RPMI7951 (cell line): Measurements from ENCODE around the gene FNIP2. TPM values are rescaled to one million over a fixed set of nuclear protein-coding genes. Genes with fewer than 3 reads are reported as not detected.
"Not testable (repeated sequence)": the region's sequence is repeated elsewhere in the genome, so short reads cannot be mapped to it uniquely, and the experiment has no call there.

Experiments used
- DNase-seq: peaks from one replicate; pipeline ENCODE4 v3.0.0-alpha.2; 2012; ENCODE audit warnings: low read depth
- total RNA-seq: library from RNA; depleted of rRNA; stranded (reverse); fragments of >200 nt; shearing (Covaris generic); gene quantifications from 2 replicates; pipeline ENCODE4 v1.2.3, GENCODE V29; 2014

FNIP2 gene
- total RNA-seq, 1 experiment from 2014 or later, result 10.0 TPM

DNA sequence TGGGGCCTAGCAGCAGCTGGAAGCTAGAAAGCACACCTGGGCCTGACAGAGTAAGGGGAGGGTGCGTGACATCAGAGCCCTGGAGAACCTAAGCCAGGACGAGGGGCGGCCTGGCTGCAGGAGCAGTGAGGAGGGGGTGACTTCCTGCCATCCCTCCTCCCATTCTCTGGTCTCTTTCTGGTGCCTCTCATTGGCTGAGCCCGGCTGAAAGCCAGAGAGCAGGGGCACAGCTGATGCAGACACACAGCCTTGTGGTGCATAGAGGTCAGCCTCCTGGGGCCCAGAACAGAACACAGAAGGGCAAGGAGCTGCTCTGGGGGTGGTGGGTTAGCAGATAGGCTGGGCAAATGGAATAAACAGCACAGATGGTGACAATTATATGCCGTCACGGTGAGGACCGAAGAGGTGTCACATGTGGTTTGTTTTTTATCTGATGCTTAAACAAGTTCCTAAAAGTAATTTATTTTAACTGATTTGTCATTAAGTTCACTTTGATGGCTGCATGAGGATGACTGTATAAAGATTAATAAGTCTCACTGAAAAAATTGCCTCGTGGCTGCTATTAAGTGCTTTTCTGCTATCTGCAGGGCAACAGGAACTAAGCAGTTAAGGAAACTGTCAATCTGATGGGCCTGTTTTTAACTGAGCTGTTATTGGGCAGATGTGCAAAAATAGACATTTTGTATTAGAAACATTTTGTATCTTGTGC, 102.0 kb downstream of the FNIP2 start:
- DNase-seq, result no peak

DNA sequence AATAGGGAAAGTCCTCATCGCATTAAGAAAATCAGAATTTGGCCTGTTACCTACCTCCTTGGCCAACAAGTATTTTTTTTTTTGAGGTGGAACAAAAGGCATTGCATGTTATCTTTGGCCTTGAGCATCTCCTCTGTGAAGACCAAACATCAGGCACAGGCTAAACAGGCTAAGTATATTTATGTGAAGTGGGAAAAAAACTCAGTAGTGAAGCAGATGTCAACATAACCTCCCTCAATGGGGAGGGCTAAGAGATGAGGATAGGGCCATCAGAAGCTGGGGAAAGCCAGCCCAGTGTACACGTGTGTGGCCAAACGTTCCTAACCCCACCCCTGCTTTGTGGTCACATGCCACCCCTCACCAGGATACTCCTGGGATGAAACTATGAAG, 102.5 kb downstream of the FNIP2 start:
- DNase-seq, result no peak

DNA sequence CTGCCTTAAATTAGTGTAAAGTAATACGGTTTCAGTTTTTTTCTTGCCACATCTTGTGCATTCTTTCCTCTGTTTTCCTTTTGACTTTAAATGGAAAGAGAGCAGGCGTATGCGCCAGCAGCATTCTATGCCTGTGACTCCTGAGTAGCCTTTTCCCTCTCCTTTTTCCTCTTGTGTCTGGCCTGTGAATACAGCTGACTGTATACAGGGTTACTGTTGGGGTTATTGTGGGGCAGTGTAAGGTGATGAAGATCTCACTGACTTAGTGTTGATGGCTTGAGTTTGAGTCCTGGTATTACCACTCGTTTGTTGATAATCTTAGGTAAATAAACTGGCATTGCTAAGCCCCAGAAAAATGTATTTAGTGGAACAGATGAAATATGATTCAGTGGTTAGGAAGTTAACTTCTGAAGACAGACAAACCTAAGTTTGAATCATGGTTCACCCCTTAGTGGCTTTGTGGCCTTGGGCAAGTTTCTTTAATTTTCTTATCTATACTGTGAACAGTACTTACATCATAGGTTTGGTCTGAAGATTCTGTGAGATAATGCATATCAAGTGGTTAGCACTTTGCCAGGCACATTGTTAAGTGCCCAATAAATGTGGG, 105.1 kb downstream of the FNIP2 start:
- peak; percentile 59 for DNase-seq

DNA sequence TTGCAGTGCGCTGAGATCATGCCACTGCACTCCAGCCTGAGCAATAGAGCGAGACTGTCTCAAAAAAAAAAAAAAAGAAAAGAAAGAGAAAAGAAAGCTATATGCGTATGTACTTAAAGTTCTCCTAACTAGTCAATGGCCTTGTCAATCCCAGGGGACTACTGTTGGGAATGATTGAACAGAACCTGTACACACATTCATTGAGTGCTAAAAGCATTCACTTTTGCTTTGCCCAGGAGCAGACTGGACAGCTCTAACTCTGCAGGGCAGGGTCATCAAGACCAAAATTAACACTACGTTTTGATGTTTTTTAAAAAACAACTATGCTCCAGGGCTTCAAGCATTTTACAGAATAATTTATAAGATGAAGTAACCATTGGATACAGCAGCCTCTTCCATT, 106.2 kb downstream of the FNIP2 start:
- no peak for DNase-seq

DNA sequence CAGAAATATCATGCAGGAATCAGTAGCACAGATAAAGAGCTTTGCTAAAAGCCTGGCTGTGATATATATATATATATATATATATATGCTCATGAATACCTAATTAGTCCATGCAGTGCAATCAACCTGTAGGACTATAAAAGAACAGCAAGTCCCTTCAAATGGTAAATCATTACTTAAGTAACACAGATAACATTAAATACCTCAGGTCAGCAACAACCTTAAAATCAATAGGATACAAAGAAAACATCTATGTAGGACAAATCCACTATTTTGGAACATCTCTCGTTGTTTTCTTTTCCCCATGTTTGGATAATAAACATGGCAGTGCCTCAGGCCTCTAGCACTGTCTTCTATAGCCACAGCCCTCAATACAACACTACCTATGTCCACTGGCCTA, 106.6 kb downstream of the FNIP2 start:
- DNase-seq, result no peak

DNA sequence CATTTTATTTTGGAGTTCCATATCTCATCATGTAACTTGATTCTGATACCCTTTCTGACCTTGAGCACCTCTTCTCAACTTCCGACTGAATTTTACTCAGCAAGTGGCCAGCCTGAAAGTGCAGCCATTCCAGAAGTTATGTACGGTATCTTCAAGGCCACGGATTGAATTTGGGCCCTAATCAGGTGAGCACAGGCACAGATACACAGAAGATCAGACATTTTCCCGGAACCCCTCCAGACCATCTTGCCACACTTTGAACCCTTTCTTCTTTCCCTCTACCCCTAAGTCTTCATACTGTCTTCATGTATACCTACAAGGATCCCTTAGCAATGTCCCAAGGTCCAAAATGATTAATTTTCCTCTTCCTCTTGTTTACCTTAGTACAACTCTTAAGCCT, 108.2 kb downstream of the FNIP2 start:
- DNase-seq, result no peak

DNA sequence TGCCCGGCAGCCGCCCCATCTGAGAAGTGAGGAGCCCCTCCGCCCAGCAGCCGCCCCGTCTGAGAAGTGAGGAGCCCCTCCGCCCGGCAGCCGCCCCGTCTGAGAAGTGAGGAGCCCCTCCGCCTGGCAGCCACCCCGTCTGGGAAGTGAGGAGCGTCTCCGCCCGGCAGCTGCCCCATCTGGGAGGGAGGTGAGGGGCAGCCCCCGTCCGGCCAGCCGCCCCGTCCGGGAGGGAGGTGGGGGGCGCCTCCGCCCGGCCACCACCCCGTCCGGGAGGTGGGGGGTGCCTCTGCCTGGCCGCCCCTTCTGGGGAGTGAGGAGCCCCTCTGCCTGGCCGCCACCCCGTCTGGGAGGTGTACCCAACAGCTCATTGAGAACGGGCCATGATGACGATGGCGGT, 113.3 kb downstream of the FNIP2 start:
- DNase-seq, result not testable (repeated sequence)

DNA sequence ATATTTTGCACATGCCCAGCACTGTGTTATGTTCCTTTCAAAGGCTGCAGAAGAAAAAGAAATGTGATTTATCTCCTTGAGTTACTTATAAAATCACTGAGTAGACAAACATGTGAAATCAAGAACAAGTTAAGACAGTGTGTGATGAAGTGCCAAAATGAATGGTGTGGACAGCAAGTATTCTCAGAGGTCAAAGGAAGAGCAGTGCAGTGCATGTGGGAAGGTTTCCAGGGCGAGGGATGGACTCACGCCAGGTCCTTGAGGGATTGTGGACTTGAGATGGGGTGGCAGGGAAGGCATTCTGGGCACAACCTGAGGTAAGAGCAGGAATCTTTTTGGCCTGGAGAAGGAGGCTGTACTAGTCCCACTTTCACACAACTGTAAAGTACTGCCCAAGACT, 115.5 kb downstream of the FNIP2 start:
- DNase-seq, result peak; percentile 17

DNA sequence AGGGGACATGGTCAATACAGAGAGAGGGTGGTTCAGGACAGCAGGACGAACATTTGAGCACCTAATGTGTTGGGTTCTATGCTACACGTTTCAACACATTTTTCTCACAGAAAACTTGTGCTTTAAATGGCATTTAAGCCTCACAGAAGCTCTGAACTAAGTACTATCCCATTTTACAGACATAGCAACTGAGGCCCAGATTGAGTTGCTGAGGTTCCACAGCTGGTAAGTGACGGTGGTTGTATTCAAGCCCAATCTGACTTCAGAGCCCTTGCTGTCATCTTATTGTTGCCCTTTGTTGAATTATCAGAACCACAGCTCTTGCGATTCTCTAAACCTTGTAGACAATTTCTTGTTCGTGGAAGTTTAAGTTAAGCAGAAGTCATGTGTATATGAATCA, 116.7 kb downstream of the FNIP2 start:
- DNase-seq, result no peak

DNA sequence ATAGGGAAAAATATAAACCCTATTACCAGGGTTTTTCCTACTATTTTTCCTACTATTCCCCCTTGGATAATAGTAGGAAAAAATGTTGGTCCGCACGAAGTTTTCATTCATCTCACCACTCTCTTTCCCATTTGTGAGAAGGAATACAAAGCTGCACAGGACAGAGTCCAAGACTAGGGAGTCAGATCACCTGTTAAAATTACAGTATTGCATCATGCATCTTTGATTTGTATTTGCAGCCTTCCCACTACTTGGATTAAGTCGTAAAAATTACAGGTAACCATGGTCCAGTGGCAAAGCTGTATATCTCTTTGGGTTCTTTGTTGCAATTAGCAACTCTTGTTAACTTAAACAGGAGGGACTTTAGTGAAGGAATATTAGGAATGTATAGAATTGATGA, 121.5 kb downstream of the FNIP2 start:
- no peak for DNase-seq

DNA sequence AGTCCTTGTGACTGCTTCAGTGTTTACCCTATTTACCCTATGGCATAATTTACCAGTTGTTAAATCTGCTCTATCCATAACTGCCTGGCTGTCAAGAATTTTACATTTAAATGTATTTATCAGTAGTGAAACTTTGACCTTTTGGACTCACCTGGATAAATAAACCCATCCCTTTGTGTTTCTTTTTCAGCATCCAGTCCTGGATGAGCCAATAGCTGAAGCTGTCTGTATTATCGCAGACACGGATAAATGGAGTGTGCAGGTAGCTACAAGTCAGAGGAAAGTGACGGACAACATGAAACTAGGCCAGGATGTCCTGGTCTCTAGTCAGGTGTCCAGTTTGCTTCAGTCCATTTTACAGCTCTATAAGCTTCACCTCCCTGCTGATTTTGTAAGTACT, 122.4 kb downstream of the FNIP2 start:
- DNase-seq, result no peak

DNA sequence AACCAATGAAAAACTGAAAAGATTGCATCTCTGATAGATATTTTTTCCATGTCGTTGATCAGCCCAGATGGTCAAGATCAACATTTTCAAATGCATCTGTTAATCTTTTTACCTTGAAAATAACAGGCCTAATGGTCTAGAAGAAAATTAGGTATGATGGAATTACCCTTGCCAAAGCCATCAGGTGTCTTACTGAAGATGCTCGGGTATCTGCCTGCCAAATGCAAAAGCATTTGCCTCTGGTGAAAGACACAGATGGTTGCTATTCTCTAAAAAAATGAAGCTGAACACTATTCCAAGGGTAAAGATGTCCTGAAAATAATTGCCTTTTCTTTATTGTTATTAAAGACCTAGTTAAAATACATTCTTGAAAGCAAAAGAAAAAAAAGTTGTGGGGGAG, 126.0 kb downstream of the FNIP2 start:
- no peak for DNase-seq

DNA sequence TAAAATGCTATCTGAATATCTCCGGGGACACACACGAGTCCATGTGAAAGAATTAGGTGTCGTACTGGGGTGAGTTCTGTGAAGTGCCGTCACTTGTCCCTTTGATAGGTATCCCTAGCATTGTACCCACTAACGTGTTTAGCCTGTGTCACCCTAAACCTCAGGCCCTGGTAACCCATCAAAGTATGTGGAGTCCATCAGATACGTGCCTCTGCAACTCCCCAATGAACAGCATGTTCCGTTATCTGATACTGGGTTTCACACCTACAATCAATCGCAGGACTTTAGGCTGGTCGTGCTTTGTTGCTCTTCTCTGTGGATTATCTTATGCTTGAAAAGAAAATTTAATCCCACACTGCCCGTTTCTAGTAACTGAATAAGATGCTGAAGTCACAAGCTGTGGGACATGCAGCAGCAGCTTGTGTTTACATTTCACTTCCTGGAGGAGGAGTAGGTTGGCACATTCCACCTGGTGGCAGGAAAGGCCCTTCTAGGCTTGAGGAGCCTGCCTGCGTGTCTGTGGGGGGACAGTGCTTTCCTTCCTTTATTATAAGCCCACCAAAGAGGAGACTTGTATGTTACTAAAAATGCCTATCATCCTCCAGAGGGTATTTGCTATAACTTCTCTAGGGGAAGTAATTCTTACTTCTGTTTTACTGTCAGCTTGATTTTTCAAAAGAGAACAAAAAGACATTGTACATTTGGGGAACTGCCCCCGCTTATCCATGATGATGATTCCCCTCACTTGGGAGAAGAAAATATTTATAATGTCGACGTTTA, 127.2 kb downstream of the FNIP2 start:
- DNase-seq, result no peak

DNA sequence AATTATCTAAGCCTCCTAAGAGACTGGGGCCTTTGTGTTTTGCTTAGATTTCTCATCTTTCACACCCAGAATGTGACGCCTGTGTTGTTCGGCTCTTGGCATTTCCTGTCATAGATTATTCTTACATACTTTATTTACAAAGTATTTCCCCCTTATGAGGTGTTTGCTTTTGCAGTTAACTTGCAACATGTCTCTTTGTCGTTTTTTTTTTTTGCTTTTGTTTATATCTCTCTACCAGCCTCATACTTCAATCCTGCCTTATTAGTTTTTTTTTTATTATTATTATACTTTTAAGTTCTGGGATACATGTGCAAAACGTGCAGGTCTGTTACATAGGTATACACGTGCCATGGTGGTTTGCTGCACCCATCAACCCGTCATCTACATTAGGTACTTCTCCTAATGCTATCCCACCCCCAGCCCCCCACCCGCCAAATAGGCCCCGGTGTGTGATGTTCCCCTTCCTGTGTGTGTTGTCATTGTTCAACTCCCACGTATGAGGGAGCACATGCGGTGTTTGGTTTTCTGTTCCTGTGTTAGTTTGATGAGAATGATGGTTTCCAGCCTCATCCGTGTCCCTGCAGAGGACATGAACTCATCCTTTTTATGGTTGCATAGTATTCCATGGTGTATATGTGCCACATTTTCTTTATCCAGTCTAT, 127.9 kb downstream of the FNIP2 start:
- not testable (repeated sequence) for DNase-seq

DNA sequence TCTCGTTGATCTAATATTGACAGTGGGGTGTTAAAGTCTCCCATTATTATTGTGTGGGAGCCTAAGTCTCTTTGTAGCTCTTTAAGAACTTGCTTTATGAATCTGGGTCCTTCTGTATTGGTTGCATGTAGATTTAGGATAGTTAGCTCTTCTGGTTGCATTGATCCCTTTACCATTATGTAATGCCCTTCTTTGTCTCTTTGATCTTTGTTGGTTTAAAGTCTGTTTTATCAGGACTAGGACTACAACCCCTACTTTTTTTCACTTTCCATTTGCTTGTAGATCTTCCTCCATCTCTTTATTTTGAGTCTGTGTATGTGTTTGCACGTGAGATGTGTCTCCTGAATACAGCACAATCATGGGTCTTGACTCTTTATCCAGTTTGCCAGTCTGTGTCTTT, 131.6 kb downstream of the FNIP2 start:
- not testable (repeated sequence) for DNase-seq

DNA sequence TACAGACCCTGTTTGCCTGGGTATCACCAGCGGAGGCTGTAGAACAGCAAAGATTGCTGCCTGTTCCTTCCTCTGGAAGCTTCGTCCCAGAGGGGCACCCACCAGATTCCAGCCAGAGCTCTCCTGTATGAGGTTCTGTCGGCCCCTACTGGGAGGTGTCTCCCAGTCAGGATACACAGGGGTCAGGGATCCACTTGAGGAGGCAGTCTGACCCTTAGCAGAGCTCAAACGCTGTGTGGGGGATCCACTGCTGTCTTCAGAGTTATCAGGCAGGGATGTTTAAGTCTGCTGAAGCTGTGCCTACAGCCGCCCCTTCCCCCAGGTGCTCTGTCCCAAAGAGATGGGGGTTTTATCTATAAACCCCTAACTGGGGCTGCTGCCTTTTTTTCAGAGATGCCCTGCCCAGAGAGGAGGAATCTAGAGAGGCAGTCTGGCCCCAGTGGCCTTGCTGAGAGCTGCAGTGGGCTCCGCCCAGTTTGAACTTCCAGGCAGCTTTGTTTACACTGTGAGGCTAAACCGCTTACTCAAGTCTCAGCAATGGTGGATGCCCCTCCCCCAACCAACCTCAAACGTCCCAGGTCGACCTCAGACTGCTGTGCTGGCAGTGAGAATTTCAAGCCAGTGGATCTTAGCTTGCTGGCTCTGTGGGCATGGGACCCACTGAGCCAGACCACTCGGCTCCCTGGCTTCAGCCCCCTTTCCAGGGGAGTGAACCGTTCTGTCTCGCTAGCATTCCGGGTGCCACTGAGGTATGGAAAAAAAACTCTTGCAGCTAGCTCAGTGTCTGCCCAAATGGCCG, 133.7 kb downstream of the FNIP2 start:
- peak; percentile 52 for DNase-seq

DNA sequence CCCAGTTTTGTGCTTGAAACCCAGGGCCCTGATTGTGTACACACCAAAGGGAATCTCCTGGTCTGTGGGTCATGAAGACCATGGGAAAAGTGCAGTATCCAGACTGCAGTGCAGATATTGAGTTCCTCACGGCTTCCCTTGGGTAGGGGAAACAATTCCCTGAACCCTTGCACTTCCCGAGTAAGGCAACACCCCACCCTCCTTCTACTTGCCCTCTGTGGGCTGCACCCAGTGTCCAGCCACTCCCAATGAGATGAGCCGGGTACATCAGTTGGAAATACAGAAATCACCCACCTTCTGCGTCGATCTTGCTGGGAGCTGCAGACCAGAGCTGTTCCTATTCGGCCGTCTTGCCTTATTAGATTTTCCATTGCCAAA, 134.2 kb downstream of the FNIP2 start:
- DNase-seq, result no peak

DNA sequence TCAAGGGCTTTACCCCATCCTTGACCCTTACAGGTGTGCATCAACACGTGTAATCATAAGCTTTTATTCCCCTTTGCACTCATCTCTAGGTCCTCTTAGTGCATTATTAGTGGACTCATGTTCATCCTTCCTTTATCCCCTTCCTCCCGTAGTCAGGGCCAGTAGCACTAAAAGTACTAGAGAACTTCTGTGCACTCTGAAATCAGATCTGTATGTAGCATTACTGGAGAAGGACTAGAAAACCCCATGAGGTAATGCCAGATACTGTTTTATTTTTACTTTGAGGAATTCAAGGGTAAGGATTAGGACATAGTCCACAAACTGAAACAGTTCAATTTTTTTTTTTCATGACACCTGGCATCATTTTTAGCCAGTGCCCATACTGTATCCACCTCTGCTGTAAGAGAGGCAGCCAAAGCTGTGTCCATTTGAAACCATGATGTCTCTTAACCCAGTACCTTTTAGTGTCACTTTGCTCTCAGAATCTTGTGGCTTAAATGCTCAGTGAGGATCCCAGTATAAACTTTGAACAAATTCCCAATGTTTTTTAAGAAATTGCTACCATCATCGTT, 134.7 kb downstream of the FNIP2 start:
- no peak for DNase-seq

DNA sequence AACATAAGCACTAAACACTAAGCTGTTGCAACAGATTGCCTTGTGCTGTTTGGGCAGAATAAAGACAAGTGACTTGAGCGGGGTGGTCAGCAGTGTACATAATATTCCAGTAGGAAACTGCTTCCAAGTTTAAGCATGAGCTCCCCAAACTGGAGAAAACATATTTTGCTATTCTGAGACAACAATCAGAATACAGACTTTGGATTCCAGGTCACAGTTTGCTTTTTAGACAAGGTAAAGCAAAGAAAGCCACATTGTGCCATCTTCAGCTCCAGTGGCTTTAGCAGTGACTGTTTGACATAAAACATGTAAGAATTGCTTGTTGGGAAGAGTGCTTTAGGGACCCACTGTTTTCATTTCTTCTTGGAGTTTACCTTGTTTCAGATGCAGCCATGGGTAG, 136.0 kb downstream of the FNIP2 start:
- no peak for DNase-seq

DNA sequence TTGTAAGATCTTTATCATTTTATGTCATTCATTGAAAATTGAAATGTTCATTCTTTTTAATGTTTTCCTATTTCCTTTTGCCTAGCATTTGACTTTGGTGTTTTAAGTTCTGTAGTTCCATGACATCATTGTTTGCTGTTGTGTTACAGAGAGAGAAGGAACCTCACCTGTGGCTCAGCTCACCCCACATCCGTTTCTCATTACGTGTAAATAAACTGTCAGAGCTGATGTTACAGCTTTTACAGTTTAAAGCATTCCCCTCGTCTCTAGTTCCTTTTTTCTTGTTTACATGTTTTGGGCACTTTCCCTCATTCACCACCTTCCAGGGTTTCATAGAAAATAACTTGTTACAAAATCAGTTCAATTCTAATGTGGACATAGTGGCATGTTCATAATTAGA, 137.2 kb downstream of the FNIP2 start:
- no peak for DNase-seq

DNA sequence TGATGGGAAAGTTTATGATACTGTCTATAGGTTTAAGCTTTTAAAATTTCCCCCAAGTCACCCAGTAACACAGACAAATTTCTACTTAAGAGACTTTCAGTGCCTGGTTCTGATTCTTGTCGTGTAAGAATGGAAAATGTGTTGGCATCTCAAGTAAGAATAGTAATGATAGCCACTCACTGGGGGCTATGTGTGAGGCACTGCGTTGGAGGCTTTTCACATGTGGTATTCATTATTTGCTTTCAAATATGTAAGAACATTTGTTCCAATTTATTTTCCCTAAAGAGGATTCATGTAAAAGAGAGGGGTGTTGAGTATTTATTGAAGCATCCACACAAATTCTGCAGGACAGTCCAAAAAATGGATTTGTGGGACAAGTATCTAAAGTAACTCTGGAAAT, 143.6 kb downstream of the FNIP2 start:
- DNase-seq, result no peak
